GM12878 (cell line): ENCODE results near the gene OR5M10. TPM values are rescaled to one million over a fixed set of nuclear protein-coding genes. Genes with fewer than 3 reads are reported as not detected.

Source experiments
- BACH1 ChIP-seq: fragments of 450-650 bp; IDR thresholded peaks from 2 replicates; pipeline ENCODE4 v1.6.1; 2017; ENCODE audit warnings: mild to moderate bottlenecking, borderline replicate concordance
- BCL11A ChIP-seq: IDR thresholded peaks from 2 replicates; pipeline ENCODE4 v1.6.1; 2011; ENCODE audit warnings: low read depth, low read length
- BMI1 ChIP-seq: fragments of 450-650 bp; IDR thresholded peaks from 2 replicates; pipeline ENCODE4 v1.6.1; 2016; ENCODE audit warnings: mild to moderate bottlenecking, moderate library complexity, borderline replicate concordance
- EP300 ChIP-seq, 2 experiments: fragments of 150-350 bp in 1 of 2; IDR thresholded peaks; 2 replicates each; pipeline ENCODE4 v1.6.1; 2011 to 2012; ENCODE audit warnings: low read depth in 2 of 2, low read length in 2 of 2, borderline replicate concordance in 1 of 2, improper control_type of control experiment in 1 of 2, inconsistent platforms in 1 of 2; ENCODE audit not compliant: control insufficient read depth in 1 of 2
- ETV6 ChIP-seq, 2 experiments: fragments of 450-650 bp in 1 of 2; IDR thresholded peaks in 1 of 2; conservative IDR thresholded peaks in 1 of 2; 2 replicates each; pipeline ENCODE4 v1.6.1; 2014; ENCODE audit warnings: antibody characterized with exemption in 1 of 2, borderline replicate concordance in 1 of 2, low read depth in 1 of 2, mild to moderate bottlenecking in 1 of 2, moderate library complexity in 1 of 2
- FOXM1 ChIP-seq: IDR thresholded peaks from 2 replicates; pipeline ENCODE4 v1.6.1; 2012; ENCODE audit warnings: low read depth, mild to moderate bottlenecking, inconsistent platforms, low read length, moderate library complexity
- GABPA ChIP-seq: IDR thresholded peaks from 2 replicates; pipeline ENCODE4 v1.6.1; 2014; ENCODE audit warnings: antibody characterized with exemption, low read depth, mild to moderate bottlenecking, inconsistent platforms
- JUNB ChIP-seq: IDR thresholded peaks from 2 replicates; pipeline ENCODE4 v1.6.1; 2016; ENCODE audit warnings: antibody characterized with exemption, mild to moderate bottlenecking
- PRDM15 ChIP-seq: fragments of 450-650 bp; formaldehyde crosslinking; IDR thresholded peaks from 2 replicates; pipeline ENCODE4 v1.4.0; 2020; ENCODE audit warnings: mild to moderate bottlenecking, moderate library complexity
- RAD21 ChIP-seq: IDR thresholded peaks from 2 replicates; pipeline ENCODE4 v1.6.1; 2011; ENCODE audit warnings: mild to moderate bottlenecking, low read depth, low read length, moderate library complexity; ENCODE audit not compliant: insufficient read depth
- RCOR1 ChIP-seq: conservative IDR thresholded peaks from 2 replicates; pipeline ENCODE4 v1.6.1; 2012; ENCODE audit warnings: low read depth, low read length, improper control_type of control experiment
- RELA ChIP-seq: fragments of 450-650 bp; IDR thresholded peaks from 2 replicates; pipeline ENCODE4 v1.8.0; 2014; ENCODE audit warnings: borderline replicate concordance; ENCODE audit not compliant: partially characterized antibody
- REST ChIP-seq: IDR thresholded peaks from 2 replicates; pipeline ENCODE4 v1.6.1; 2012; ENCODE audit warnings: mild to moderate bottlenecking, low read depth, low read length
- RUNX3 ChIP-seq: IDR thresholded peaks from 2 replicates; pipeline ENCODE4 v1.6.1; 2012; ENCODE audit warnings: low read length, inconsistent platforms
- SKIL ChIP-seq: fragments of 450-650 bp; IDR thresholded peaks from 2 replicates; pipeline ENCODE4 v1.6.1; 2017; ENCODE audit warnings: mild to moderate bottlenecking, low read depth, inconsistent platforms; ENCODE audit not compliant: poor library complexity, severe bottlenecking
- SPI1 ChIP-seq: IDR thresholded peaks from 2 replicates; pipeline ENCODE4 v1.6.1; 2011; ENCODE audit warnings: low read depth, mild to moderate bottlenecking, low read length, moderate library complexity, borderline replicate concordance; ENCODE audit not compliant: insufficient read depth
- SREBF1 ChIP-seq: IDR thresholded peaks from 2 replicates; pipeline ENCODE4 v1.6.1; 2012; ENCODE audit warnings: mild to moderate bottlenecking, low read length
- TCF7 ChIP-seq: IDR thresholded peaks from 2 replicates; pipeline ENCODE4 v1.6.1; 2014; ENCODE audit warnings: antibody characterized with exemption, borderline replicate concordance
- ZNF217 ChIP-seq: fragments of 450-650 bp; IDR thresholded peaks from 2 replicates; pipeline ENCODE4 v1.6.1; 2017; ENCODE audit warnings: antibody characterized with exemption, mild to moderate bottlenecking
- polyA plus RNA-seq, 11 experiments: library from polyadenylated mRNA; depleted of rRNA in 4 of 11; unstranded in 6 of 11; stranded (reverse) in 5 of 11; fragments of >200 nt; fragmentation: Nextera tagmentation in 4 of 11; fragmentation: Illumina TruSeq in 1 of 11; extraction: Ambion mirVana in 4 of 11; extraction: Trizol in 1 of 11; gene quantifications; 1 replicate in 1 of 11; 2 replicates in 10 of 11; pipeline versions ENCODE4 v1.2.1 to v1.2.3, GENCODE V29; 2011 to 2016; ENCODE audit warnings: inconsistent platforms in 2 of 11, missing spikeins in 2 of 11, low read depth in 1 of 11
- total RNA-seq, 4 experiments: library from RNA; depleted of rRNA in 3 of 4; stranded (reverse); fragments of >200 nt in 3 of 4; fragmentation: Illumina TruSeq in 1 of 4; extraction: Trizol in 1 of 4; gene quantifications; 2 replicates each; pipeline versions ENCODE4 v1.2.1 to v1.2.3, GENCODE V29; 2013 to 2021

The OR5M10 gene
- total and polyA plus RNA-seq, 10 of the 15 experiments (the other 5 are each of a cell fraction or from before 2014, with no cell fraction given), result not detected

- TF ChIP-seq GABPA (peak; percentile 37; the same call in 1 of the 2 replicates), RELA (peak; percentile 9), PRDM15 (CRISPR knock-in tag) (no peak), ZNF217 (no peak), TCF7 (no peak), ETV6 (conservative IDR thresholded peaks at IDR 0.05 in 1 of 2, IDR thresholded peaks at IDR 0.05 in 1 of 2; ENCODE audit: borderline replicate concordance in 1 of 2, low read depth in 1 of 2) (peak in 1 of 2 experiments; percentile 48; a peak in 1 of 4 replicates), FOXM1 (peak; percentile 57; the same call in 1 of the 2 replicates), BMI1 (peak; percentile 76), SREBF1 (no peak), BACH1 (no peak), SPI1 (peak; percentile 47; the same call in 1 of the 2 replicates), SKIL (peak; percentile 71), EP300 (IDR thresholded peaks at IDR 0.05; ENCODE audit: borderline replicate concordance in 1 of 2, control insufficient read depth in 1 of 2, low read depth in 2 of 2, low read length in 2 of 2) (peak in 1 of 2 experiments; percentile 82; a peak in 3 of 4 replicates), JUNB (peak; percentile 84), RAD21 (peak; percentile 48; the same call in 1 of the 2 replicates), RUNX3 (peak; percentile 65), REST (no peak), BCL11A (peak; percentile 75; the same call in 1 of the 2 replicates), RCOR1 (no peak)
These were observed 47.2 kb upstream of the OR5M10 start (continued) for GRCh38 chr11:56624661-56625110.
